ENCODE data around the gene TNFRSF13B. TPM values are rescaled to one million over a fixed set of nuclear protein-coding genes. Genes with fewer than 3 reads are reported as not detected.
"Not testable (repeated sequence)": the region's sequence is repeated elsewhere in the genome, so short reads cannot be mapped to it uniquely, and the experiment has no call there.

Gene TNFRSF13B
- total RNA-seq, 1 donor from 2014 or later, result not detected

DNA sequence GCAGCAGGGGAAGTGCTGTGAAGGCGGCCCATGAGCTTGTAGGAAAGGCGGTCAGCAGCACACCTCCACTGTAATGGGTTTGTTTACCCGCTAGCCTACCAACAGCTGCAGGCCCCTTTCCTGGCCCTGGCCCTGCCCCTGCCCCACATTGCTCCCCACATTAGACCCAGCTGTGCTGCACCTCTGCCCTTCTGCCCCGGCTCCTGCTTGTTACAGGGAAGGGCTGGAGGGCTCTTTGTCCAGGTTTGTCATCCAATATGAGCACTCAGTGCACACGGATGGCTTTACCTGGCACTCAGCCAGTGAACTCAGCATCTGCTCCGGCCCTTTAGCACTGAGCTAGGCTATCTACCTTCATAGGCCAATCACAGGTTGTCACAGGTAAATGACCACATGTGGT lies 36.0 kb upstream of the TNFRSF13B start:
- DNase-seq (ENCODE audit: extremely low read depth, low read depth, low spot score), result not testable (repeated sequence)

DNA sequence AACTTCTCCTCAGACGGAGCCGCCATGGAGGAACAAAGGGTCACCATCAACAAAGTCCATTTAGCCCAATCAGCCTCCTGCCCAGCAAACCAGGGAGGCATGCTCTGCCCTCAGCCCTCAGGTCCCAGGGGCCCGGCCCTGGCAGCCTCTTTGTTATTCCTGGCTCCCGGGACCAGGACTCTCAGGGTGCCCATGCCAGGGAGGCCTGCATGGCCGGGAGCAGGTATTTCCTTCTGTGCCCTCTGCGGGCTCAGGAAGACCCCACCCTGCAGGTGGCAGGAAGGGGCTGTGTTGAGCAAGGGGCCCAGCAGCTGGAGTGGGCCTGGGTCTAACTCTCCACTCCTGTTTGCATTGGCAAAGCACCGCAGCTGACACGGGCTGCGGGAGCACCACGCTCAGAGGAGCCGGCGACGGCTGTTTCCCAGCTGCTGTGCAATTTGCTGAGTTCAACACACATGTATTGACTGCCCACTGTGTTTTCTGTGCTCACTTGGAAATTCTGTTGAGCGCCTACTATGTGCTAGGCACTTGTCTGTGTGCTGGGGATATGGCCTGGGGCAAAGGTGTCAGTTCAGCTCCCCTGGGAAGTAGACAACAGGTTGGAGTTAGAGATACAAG lies 33.2 kb upstream of the TNFRSF13B start:
- DNase-seq (ENCODE audit: extremely low read depth, low read depth, low spot score), result not testable (repeated sequence)

DNA sequence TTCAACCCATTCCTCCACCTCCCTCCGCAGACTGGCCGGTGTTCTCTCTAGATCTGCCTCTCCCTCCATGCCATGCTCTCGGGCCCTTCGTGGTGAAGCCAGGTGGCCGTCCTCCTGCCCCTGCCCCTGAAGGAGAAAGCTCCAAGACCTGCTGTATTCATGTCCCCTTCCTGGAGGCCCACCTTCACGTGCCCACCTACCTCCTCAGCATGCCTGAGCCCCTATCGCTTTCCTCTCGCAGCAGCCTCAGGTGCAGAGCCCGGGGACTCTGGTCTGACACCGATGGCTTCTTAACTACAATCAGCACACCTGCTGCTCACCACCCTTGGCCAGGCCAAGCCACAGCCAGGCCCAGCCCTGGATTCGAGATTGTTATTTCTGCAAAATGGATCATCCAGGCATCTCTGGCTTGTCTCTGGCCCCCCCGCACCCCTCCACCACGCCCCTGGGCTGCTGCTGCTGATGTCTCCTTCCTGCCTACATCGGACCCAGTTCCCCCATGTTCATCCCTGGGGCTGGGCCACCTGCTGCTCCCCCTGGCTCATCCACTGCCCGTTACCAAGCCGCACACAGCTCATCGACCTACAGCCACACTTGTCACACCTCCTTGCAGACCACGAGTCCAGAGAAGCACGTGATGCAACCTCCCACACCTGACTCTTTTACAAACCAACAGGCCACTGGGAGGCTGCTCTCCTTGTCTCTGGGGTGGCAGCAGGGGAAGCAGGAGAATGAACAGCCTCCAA lies 32.5 kb upstream of the TNFRSF13B start:
- no peak for DNase-seq (ENCODE audit: extremely low read depth, low read depth, low spot score)

DNA sequence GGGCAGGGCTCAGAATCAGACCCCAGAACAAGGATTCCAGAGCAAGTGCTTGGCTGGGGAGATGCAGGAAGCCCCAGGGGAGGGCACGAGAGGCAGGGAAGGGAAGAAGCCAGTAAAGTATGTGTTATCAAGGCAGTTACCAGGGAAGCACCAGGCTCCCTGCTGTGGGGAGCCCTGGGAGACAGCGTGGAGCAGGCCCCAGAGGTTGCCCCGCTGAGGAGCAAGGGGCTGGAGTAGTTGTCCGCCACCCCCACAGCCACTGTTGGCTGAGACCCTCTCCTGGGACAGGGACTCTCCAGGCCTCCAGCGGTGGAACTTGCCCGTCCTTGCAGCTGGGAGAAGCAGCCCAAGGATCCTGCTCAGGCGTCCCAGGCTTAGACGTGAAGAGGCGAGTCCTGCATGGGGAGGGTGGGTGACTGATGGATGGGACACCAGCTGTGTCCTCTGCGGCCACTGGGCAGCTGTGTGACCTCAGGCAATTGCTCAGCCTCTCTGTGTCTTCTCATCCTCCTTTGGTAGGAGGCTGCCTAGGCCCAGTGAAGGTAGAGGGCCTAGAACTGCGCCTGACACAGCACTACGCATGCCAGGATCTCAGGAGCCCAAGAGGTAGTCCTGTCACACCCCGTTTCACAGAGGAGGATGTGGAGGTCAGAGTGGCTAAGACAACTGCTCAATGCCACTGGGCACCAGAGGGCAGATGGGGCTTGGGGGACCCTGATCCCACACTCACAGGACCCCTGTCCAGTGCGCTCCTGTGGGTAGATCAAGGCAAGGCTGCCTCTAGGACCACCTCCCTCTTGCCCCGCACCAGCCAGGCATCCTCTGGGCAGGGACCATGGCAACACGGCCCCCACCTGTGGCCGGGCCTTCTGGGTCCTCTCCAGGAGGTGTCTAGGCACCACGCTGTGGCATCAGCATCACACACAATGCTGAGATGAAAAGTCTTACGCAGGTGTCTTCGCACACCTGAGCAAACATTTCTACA lies 31.1 kb upstream of the TNFRSF13B start:
- DNase-seq (ENCODE audit: extremely low read depth, low read depth, low spot score), result not testable (repeated sequence)

DNA sequence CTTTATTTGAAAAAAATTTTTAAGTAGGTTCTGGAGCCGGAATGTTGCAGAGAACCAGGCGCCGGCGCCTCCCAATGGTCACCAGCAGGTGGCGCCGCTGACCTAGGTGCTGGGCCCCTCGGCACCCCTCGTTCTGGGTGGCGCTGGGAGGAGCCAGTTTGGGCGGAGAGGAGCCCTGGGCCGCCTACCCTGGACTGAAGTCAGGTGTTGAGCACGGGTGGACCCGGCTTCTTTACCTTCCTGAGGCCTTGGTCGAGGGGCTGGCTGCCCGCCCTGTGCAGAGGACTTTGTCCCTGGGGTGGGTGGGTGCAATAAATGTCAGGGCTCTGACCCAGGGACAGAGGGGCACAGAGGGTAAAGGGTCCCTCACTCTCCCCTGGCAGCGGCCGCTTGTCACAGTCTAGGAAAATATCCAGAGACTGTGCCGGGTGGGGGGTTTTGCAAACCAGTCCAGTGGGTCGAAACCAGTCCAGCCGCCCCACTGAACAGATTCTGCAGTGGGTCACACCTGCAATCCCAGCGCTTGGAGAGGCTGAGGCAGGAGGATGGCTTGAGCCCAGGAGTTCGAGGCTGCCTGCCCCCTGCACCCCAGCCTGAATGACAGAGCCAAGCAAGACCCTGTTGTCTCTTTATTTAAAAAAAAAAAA lies 30.1 kb upstream of the TNFRSF13B start:
- DNase-seq (ENCODE audit: extremely low read depth, low read depth, low spot score), result no peak

DNA sequence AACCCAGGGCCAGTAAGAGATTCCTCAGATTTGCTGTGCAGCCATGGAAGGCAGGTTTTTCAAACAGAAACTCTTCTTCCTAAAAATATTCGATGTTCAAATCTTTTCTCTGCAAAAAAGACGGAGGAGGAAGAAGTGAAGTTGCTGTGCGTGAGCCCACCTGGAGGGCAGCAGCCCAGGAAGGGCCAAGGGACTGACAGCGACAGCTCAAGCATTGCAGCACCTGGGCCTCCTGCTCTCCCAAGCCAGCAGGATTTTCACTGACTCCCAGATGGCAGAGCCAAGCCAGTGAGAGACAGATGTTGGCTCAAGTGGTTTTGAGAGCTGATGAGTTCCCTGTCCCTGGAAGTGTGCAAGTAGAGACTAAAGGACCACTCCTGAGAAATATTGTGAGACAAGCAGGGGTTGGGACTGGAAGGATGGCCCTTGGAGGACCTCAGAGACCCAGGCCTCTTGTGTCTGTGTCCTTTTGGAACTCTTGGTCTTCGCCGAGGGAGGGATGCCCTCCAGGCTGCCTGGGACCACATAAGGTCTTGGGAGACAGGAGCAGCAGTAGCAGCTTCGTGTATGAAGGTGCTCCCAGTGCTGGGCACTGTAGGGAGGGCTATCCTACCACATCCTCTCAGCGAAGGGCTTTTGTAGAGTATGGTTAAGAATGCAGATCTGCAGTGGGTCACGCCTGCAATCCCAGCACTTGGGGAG lies 29.3 kb upstream of the TNFRSF13B start:
- no peak for DNase-seq (ENCODE audit: extremely low read depth, low read depth, low spot score)

DNA sequence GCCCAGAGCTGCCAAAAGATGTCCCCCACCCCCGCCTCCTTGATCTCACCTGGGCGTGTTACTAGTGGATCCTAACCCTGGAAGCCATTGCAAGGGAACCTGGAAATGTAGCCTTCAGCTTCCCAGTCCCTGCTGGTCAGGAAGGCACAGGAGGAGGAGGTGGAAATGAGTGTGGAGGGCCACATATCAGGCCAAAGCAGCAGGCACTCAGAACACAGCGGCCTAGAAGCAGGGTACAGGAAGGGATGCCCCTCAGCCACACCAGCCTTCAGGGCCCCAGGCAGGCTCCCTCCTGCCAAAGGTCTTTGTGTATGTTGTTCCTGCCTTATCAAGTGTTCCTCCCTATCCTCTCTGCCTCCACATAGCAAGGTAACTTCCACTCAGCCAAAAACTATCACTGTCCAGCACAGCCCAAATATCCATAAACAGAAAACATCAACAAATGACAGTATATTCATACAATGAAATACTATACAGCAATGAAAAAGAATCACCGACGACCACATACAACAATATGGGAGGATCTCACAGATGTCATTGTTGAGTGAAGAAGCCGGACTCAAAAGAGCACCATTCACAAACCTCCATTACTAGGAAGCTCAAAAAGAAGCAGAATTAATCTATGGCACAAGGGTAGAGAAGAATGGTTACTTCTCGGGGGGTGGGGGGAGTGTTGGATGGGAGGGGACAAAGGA lies 28.2 kb upstream of the TNFRSF13B start:
- no peak for DNase-seq (ENCODE audit: extremely low read depth, low read depth, low spot score)

DNA sequence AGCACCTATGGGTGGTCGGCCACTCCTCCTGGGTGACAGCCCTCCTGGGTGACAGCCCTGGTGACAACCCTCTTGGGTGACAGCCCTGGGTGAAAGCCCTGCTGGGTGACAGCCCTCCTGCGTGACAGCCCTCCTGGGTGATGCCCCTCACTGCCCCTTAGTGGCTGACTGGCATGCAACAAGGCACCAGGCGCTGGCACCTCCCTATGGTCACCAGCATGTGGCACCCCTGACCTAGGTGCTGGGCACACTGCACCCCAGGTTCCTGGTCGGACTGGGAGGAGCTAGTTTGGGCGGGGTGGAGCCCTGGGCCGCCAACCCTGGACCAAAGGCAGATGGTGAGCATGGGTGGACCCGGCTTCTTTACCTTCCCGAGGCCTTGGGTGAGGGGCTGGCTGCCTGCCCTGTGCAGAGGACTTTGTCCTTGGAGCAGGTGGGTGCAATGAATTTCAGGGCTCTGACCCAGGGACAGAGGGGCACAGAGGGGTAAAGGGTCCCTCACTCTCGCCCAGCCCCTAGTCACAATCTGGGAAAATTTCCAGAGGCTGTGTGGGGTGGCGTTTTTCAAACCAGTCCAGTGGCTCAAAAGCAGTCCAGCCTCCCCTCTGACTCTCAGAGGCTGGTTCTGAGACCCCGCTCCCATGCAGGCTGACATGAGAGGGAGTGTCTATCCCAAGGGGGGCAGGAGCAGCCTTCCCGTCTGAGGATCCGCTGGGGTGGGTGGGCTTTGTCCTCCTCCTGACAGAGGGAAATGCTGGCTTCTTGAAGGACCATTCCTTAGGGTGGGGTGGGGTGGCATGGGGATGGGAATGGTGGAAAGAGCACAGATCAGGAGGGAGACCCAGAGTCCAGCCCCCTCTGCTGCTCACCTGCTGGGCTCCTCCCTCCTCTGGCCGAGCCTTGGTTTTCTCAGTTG lies 25.9 kb upstream of the TNFRSF13B start:
- no peak for DNase-seq (ENCODE audit: extremely low read depth, low read depth, low spot score)

DNA sequence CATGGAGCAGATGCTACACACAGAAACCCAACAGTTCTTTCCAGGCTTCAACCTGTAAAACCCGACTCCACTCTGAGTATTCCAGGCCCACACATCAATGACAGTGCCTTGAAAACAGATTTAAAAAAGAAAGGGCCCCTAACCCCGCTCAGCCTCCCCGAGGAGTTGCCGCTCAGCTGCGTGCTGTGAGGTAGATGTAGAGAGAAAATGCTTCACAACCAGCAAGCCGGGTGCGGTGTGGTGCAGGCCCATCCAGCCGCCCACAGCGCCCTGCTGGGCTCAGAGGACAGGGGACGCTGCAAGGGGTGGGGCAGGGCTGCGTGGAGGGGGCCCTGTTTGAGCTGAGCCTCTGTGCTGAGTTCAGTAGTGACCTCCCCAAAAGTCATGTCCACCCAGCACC lies 24.8 kb upstream of the TNFRSF13B start:
- DNase-seq (ENCODE audit: extremely low read depth, low read depth, low spot score), result not testable (repeated sequence)

DNA sequence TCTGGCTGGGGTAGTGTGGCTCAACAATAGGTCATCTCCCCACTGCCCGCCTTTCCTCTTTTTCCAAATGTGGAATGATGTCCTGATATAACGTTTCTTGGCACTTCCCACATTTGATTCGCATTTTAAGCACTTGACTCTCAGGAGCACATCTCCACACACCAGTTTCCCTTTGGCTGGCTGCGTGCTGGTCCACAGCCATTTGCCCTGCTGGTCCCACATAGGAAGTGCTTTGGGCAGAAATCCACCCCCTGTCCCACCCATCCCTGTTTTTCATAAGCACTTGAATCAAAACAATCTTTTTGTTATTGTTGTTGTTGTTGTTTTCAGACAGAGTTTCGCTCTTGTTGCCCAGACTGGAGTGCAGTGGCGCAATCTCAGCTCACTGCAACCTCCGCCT lies 24.0 kb upstream of the TNFRSF13B start:
- no peak for DNase-seq (ENCODE audit: extremely low read depth, low read depth, low spot score)

DNA sequence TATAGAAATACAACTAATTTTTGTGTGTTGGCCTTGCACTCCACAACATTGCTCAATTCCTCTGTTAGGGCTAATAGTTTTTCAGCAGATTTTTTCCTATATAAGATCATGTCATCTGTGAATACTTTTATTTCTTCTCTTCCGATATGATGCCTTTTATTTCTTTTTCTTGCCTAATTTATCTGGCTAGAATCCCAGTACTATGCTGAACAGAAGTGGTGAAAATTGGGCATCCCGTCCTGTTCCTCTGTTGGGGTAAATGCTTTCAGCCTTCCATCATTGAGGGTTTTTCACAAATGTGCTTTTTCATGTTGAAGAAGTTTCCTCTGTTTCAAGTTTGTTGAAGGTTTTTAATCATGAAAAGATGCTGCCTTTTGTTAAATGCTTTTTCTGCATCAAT lies 22.7 kb upstream of the TNFRSF13B start:
- DNase-seq (ENCODE audit: extremely low read depth, low read depth, low spot score), result no peak

DNA sequence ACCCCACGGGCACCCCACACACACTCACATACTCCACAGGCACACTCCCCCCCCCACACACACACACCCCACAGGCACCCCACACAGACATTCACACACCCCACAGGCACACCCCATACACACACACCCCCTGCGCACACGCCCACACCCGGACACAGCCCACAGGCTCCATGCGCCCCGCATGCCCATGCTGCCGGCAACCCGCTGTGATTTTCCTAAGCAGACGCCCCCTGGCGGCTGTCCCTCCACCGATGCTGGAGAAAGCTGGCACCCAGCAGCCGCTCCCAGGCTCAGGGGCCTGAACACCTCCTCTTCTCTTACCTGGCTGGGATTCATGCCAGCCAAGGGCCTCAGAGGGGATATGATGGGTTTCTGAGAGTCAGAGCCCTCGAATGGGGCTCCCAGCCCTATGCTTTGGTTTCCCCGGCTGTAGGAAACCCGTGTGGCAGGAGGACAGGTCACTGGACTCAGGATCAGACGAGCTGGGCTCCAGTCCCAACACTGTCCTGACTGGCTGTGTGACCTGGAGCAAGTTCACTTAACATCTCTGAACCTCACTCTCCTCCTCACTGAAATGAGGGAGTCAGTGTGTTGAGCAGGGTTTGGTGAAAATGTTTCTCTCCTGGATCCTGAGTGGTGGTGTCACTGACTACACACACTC lies 19.6 kb upstream of the TNFRSF13B start:
- no peak for DNase-seq (ENCODE audit: extremely low read depth, low read depth, low spot score)

DNA sequence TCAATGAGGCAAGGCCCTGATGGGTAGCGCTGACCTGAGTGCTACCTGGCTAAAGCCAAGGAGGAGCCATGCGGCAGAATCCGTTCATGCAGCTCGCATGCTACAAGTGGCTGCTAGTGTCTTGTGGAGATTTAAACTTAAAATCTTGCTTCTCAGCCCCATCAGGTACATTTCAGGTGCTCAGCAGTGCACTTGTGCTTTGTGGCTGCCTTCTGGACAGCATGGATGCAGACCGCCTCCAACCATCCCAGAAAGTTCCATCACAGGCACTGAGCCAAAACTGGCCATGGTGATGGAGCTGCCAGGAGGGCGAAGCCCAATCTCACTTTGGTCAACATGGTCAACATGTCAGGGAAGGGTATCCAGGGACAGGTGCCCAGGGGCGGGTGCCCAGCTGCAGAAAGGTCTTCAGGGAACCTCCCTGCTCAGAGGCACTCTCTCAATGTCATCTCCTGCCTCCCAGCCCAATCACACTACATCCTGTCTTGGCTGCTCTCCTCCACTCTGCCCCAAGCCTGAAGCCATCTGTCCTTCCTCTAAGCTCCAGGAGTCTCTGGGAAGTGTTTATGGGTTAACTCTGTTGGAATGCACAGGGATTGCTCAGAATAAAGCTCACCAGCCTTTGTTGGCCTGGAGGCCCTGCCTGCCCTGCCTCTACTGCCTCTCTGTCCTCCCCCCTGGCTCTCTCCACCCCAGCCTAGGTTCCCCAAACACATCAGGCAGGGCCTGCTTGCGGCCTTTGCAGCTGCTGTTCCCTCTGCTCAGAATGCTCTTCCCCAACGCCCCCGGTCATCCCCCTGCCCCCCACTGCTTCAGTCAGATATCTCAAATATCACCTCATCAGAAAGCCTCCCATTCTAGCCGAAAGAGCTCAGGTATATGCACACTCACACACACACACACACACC lies 18.3 kb upstream of the TNFRSF13B start:
- DNase-seq (ENCODE audit: extremely low read depth, low read depth, low spot score), result no peak

DNA sequence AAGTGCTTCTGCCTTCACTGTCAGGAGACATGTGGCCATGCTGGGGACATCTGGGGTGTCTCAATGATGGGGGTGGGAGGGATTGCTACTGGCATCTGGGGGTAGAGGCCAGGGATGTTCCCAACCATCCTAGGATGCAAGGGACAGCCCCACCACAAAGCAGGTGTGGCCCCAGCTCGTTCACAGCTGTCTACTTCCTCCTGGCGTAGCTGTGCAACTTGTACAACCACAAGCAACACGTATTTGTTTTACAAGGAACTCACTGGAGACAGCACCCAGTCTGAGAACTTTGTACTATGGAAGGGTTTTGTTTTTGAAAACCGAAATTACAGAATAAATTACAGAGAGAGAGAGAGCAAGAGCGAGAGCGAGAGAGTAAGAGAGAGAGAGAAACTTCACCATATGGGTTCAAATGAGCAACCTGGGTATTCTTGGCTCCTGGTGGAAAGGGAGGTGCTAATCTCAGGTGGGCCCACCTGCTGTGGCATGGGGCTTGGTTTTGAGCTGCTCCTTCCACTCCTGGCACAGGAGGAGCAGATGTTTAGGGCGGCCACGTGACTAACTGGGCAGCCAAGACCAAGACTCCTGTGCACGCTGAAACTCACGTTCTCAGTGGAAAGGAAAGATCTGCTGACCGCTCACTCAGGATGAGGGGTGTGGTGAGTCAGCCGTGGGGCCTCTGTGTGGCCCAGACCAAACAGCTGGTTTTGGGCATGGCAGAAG lies 17.5 kb upstream of the TNFRSF13B start:
- DNase-seq (ENCODE audit: extremely low read depth, low read depth, low spot score), result no peak

DNA sequence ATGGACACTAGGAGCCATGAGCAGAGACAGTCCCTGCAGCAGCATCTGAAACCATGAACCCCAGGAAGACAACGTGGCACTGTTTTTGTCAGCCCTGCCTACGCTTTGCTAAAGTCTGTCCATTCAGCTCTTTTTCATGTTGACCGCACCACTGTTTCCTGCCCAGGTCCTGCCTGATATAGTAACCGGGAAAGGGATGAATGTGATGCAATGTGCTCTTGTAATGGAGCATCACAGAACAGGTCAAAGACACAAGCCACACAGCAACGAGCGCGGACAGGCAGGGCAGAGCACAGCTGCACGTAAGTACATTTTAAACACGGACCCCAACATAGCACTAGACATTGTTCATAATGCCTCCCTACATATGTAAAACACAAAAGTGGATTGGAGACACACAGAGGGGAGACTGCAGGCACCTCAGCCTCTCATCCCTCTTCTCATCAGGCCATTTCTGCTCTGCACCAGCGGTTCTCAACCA lies 16.9 kb upstream of the TNFRSF13B start:
- no peak for DNase-seq (ENCODE audit: extremely low read depth, low read depth, low spot score)
